Omental fat pad (tissue), 4 donors: Measurements from ENCODE around the gene CYTH2. TPM values are rescaled to one million over a fixed set of nuclear protein-coding genes. Genes with fewer than 3 reads are reported as not detected.

Experiments
- ATAC-seq: fragments of 150-250 bp; one replicate; pipeline ENCODE4 v1.9.1; 2016; ENCODE audit warnings: mild to moderate bottlenecking, moderate library complexity; ENCODE audit not compliant: low FRiP score
- DNase-seq: peaks from one replicate; pipeline ENCODE4 v3.0.0-alpha.2; 2019; ENCODE audit warnings: low spot score
- CTCF ChIP-seq, 3 donors: fragments of 450-650 bp; IDR thresholded peaks; one replicate each; pipeline ENCODE4 v1.5.1; 2016 to 2017; ENCODE audit warnings: antibody characterized with exemption in 3 of 3, mild to moderate bottlenecking in 3 of 3, moderate library complexity in 2 of 3
- total RNA-seq, 4 donors: library from RNA; depleted of rRNA; stranded (reverse); fragments of >200 nt; gene quantifications; one replicate each; pipeline ENCODE4 v1.1.0, GENCODE V29; 2016

CYTH2 gene
- total RNA-seq, 4 donors from 2014 or later = 19.2 to 49.7 (median 26.8) TPM

GRCh38 chr19:48445606-48446481, 23.3 kb upstream of the CYTH2 start, which contains the start of gene GRWD1:
Gene GRWD1, plus strand, starts transcription at chr19:48445983. Its CDS starts 23 bp downstream, at chr19:48446006.
- peak; percentile 73 for DNase-seq
- TF ChIP-seq CTCF (IDR thresholded peaks at IDR 0.05) = no peak
- ATAC-seq = peak; percentile 84

- no peak for TF ChIP-seq CTCF (IDR thresholded peaks at IDR 0.05)
- ATAC-seq = no peak
- DNase-seq = no peak
These were observed 22.6 kb upstream of the CYTH2 start for GRCh38 chr19:48446579-48446978.

- ATAC-seq (no peak), DNase-seq (no peak)
- TF ChIP-seq CTCF (IDR thresholded peaks at IDR 0.05) = no peak
These were observed 20.6 kb upstream of the CYTH2 start for GRCh38 chr19:48448563-48448962.

- no peak for TF ChIP-seq CTCF (IDR thresholded peaks at IDR 0.05)
- DNase-seq (no peak), ATAC-seq (no peak)
These were observed 18.7 kb upstream of the CYTH2 start for GRCh38 chr19:48450441-48450840.

GRCh38 chr19:48450863-48451262, 18.3 kb upstream of the CYTH2 start:
- TF ChIP-seq CTCF (IDR thresholded peaks at IDR 0.05) = no peak
- ATAC-seq (no peak), DNase-seq (no peak)

DNA sequence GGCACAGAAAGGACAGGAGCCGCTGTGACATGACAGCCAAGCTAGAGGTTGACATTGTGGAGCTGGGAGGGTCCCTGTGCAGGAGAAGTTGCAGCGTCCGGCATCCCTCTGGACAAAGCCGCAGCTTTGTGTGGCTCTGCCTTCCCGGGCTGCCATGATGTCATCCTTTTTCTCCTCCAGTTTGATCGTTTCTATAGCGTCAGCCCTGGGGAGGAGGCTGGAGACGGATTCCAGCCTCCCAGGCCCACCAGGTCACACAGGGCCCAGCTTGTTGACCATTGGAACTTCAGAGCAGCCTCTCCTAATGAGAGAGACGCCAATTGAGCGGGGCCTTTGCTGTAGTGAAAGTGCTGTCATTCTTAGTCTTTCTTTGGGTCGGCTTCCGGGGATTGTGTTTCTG, 17.5 kb upstream of the CYTH2 start:
- ATAC-seq = no peak
- TF ChIP-seq CTCF (IDR thresholded peaks at IDR 0.05) = no peak
- no peak for DNase-seq
